Bronchial epithelial cell (primary cell): Measurements from ENCODE around the gene GNPTAB. TPM values are rescaled to one million over a fixed set of nuclear protein-coding genes. Genes with fewer than 3 reads are reported as not detected.

Experiments
- DNase-seq: peaks from one replicate; pipeline ENCODE4 v3.0.0-alpha.2; 2010; ENCODE audit warnings: low read depth
- FAIRE-seq: peaks from 2 replicates; lab custom pipeline; 2011; peaks lifted over from hg19 to GRCh38; lab: Jason Lieb, UNC
- H3K27me3 ChIP-seq: 2 replicates; pipeline ENCODE4 v1.5.1; 2011; ENCODE audit warnings: low read length; ENCODE audit not compliant: control insufficient read depth, insufficient read depth
- H3K36me3 ChIP-seq: 2 replicates; pipeline ENCODE4 v1.5.1; 2011; ENCODE audit warnings: low read length; ENCODE audit not compliant: control insufficient read depth, insufficient read depth
- H3K4me3 ChIP-seq: 2 replicates; pipeline ENCODE4 v1.5.1; 2011; ENCODE audit warnings: mild to moderate bottlenecking, low read depth, low read length, control low read depth
- total RNA-seq: library from RNA; depleted of rRNA; stranded (reverse); fragments of >200 nt; gene quantifications from 2 replicates; pipeline ENCODE4 v1.2.1, GENCODE V29; 2014
- TF ChIP-seq, protein P1 (sequence below): IDR thresholded peaks from 2 replicates; pipeline ENCODE4 v1.5.1; 2011; ENCODE audit warnings: mild to moderate bottlenecking, moderate library complexity, low read length, control low read depth, inconsistent platforms; ENCODE audit not compliant: insufficient read depth, severe bottlenecking

GNPTAB gene
- total RNA-seq, 1 donor from 2014 or later, result 15.8 TPM

GRCh38 chr12:101767537-101767936, 63.2 kb downstream of the GNPTAB start:
- Histone ChIP-seq H3K36me3 (peaks cover 2% of the 10 kb centered on the region), H3K4me3 (no peak overlapping the region), H3K27me3 (no peaks in the 10 kb centered on the region)
- DNase-seq (no peak), FAIRE-seq (no peak)
- TF ChIP-seq, protein P1, sequence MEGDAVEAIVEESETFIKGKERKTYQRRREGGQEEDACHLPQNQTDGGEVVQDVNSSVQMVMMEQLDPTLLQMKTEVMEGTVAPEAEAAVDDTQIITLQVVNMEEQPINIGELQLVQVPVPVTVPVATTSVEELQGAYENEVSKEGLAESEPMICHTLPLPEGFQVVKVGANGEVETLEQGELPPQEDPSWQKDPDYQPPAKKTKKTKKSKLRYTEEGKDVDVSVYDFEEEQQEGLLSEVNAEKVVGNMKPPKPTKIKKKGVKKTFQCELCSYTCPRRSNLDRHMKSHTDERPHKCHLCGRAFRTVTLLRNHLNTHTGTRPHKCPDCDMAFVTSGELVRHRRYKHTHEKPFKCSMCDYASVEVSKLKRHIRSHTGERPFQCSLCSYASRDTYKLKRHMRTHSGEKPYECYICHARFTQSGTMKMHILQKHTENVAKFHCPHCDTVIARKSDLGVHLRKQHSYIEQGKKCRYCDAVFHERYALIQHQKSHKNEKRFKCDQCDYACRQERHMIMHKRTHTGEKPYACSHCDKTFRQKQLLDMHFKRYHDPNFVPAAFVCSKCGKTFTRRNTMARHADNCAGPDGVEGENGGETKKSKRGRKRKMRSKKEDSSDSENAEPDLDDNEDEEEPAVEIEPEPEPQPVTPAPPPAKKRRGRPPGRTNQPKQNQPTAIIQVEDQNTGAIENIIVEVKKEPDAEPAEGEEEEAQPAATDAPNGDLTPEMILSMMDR, result no peak

DNA sequence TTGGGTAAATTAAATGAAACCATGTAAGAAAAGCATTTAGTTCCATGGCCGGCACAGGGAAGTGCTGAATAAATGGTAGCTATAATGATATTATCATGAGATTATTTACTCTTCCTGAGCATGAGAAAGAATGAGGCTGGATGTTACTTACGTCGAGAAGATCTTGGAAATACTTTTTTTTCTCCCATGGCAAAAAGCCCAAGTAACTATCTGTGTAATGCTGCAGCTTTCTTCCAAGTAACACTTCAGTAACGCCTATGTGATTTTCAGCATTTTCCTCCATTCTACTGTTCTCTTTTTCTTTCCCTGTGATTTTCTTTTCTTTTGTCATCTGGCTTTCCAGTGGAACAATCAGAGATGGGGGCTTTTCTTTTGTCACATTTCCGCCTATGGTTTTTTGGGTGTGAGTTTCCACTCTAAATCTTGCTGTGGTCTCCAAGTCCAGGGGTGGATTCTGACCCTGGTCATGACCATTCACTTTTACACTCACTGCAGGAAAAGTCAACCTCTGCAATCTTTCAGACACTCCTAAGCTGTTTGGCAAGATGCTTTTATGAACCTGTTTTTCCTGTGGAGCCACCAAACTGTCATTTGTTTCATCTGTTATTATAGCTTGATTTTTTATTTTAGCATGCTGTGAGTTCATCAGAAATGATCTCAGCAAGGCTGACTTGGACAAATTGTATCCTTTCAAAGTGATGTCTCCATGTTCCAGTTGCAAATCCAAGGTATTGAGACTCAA, 66.5 kb downstream of the GNPTAB start:
- TF ChIP-seq, protein P1, result no peak
- Histone ChIP-seq H3K27me3 (no peaks in the 10 kb centered on the region), H3K36me3 (no peaks in the 10 kb centered on the region), H3K4me3 (no peak overlapping the region)
- no peak for FAIRE-seq
- peak; percentile 19 for DNase-seq

GRCh38 chr12:101763246-101763931, 67.4 kb downstream of the GNPTAB start:
- Histone ChIP-seq H3K4me3 (no peak overlapping the region), H3K27me3 (no peaks in the 10 kb centered on the region), H3K36me3 (peaks cover 1% of the 10 kb centered on the region)
- FAIRE-seq (no peak), DNase-seq (no peak)
- TF ChIP-seq, protein P1, result no peak

GRCh38 chr12:101761781-101762180, 69.0 kb downstream of the GNPTAB start:
- no peaks in the 10 kb centered on the region for H3K27me3 ChIP-seq
- TF ChIP-seq, protein P1, result no peak
- DNase-seq (no peak), FAIRE-seq (no peak)
- H3K4me3 ChIP-seq, result no peak overlapping the region
- H3K36me3 ChIP-seq, result peaks cover 2% of the 10 kb centered on the region

DNA sequence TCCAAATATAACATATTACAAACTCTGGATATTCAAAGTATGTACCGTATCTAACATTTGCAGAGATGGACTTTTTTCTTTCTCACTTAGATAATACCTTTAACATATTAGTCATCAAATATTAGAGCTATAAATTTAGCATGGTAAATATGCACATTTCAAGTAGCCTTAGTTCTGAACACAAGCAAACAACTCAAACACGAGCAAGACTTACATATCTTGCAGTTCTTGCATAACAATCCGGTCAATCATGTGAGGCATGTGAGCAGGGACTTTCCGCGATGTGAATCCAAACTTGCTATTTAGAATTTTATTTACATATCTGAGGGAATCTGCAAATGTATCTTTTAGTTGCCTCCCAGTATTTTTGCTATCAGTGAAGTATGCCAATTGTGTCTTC, 69.4 kb downstream of the GNPTAB start:
- peaks cover 2% of the 10 kb centered on the region for H3K36me3 ChIP-seq
- no peak overlapping the region for H3K4me3 ChIP-seq
- no peaks in the 10 kb centered on the region for H3K27me3 ChIP-seq
- TF ChIP-seq, protein P1, result no peak
- FAIRE-seq (no peak), DNase-seq (peak; percentile 22)
